ENCODE measurements around the gene GATAD2A.

Gene GATAD2A

DNA sequence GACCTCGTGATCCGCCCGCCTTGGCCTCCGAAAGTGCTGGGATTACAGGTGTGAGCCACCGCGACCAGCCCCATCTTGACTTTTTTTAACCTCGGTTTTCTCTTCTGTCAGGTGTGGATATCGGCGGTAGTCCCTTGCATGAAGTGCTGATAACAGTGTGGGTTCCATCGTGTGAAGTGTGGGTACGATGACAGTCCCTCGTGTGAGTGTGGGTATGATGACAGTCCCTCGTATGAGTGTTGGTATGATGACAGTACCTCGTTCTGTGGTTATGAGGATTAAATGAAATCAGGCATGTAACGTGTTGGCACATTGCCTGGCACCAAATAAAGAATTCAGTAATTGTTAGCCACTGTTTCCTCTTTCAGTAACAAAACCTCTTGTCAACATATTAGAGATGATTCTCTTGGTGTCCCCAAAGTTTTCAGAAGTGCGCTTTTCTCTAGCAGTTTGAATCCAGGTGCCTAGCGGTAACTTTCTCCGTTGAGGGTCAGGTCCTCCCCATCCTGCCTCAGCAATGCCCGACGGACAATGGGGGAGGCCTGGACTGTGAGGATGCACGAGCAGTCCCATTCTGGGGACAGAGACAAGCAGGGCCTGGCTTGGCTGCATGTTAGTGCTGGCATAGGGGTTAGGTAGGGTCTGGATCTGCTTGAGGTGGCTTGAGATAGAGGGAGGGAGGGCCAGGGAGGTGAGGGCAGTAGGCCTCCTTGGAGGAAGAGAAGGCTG is 15.3 kb downstream of the GATAD2A start:
- in situ Hi-C loops (cut with MboI; ENCODE audit: low sequenced_read_pairs), result no loop called here

GRCh38 chr19:19421299-19421696 is 15.8 kb downstream of the GATAD2A start:
- in situ Hi-C loops (cut with MboI; ENCODE audit: low sequenced_read_pairs), result no loop called here

GRCh38 chr19:19422156-19422555 is 16.7 kb downstream of the GATAD2A start:
- in situ Hi-C loops (cut with MboI; ENCODE audit: low sequenced_read_pairs), result no loop called here

- in situ Hi-C loops (cut with MboI; ENCODE audit: low sequenced_read_pairs), result no loop called here
Observed at GRCh38 chr19:19423322-19423721, 17.8 kb downstream of the GATAD2A start.

- in situ Hi-C loops (cut with MboI; ENCODE audit: low sequenced_read_pairs), result no loop called here
Observed at GRCh38 chr19:19425170-19425875, 19.8 kb downstream of the GATAD2A start.

DNA sequence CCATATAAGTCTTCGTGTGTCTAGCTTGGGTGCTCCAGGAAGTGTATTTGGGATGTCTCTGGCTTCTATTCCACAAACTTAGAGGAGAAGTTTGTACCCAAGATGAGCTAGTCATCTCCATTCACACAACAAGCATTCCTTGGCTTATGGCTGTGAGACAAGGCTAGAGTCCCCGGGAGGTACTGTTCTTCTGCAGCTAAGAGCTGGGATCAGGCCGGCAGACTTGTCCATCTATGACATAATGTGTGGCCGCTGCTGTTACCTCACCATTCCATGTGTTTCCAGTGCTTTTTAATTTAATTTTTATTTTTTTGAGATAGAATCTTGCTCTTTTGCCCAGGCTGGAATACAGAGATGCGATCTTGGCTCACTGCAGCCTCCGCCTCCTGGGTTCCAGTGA is 20.7 kb downstream of the GATAD2A start:
- in situ Hi-C loops (cut with MboI; ENCODE audit: low sequenced_read_pairs), result no loop called here

DNA sequence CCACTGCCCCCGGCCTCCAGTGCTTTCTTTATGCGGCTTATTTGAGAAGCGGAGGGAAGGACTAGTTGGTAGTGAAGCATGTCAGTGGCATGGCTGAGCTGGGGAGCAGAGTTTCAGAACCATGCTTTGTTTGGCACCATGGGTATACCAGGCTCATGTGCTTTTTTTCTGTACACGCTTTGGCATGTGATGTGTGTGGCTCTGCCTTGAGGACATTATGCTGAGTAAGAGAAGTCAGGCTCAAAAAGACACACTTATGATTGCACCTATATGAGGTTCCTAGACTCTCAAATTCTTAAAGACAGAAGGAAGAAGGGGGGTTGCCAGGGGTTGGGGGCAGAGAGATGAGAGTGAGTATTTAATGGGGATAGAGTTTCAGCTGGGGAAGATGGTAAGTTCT is 21.3 kb downstream of the GATAD2A start:
- in situ Hi-C loops (cut with MboI; ENCODE audit: low sequenced_read_pairs), result no loop called here

- in situ Hi-C loops (cut with MboI; ENCODE audit: low sequenced_read_pairs), result no loop called here
Observed at GRCh38 chr19:19427302-19427701, 21.8 kb downstream of the GATAD2A start.

- in situ Hi-C loops (cut with MboI; ENCODE audit: low sequenced_read_pairs), result no loop called here
Observed at GRCh38 chr19:19427944-19428343, 22.5 kb downstream of the GATAD2A start.

DNA sequence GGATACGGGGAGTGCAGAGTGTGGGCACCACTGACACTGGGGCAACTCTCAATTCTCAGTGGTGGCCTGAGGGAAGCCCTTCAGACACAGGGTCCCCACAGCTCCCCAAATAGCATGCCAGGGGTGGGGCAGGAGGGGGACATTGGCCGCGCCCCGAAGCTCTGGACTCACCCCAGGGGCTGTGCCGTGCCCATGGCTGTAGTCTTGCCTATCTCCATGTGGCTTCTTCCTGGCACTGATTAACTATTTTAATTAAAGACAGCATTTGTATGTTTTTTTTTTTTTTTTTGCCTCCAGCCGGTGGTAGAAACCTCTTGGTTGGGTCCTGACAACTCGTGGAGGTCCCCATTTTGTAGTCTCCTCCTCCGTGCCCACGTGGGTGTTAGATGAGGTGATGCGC is 23.3 kb downstream of the GATAD2A start:
- in situ Hi-C loops (cut with MboI; ENCODE audit: low sequenced_read_pairs), result no loop called here

GRCh38 chr19:19429361-19429760 is 23.9 kb downstream of the GATAD2A start:
- in situ Hi-C loops (cut with MboI; ENCODE audit: low sequenced_read_pairs), result no loop called here

DNA sequence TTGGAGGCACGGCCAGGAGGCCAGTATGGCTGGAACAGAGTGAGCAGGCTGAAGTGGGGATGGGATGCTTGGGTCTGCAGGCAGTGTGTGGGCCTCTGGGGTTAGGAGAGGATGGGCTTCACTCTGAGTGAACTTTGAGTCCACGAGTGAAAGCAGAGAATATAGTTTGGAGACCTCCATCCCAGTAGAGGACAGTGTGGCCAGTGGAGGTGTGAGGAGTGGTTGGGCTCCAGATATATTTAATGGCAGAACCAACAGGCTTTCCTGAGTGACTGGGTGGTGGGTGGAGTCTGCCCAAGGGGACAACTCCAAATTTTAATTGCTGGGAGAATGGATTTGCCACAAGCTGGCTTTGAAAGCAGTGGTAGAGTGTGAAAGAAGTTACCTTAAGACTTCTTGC is 27.3 kb downstream of the GATAD2A start:
- in situ Hi-C loops (cut with MboI; ENCODE audit: low sequenced_read_pairs), result no loop called here

DNA sequence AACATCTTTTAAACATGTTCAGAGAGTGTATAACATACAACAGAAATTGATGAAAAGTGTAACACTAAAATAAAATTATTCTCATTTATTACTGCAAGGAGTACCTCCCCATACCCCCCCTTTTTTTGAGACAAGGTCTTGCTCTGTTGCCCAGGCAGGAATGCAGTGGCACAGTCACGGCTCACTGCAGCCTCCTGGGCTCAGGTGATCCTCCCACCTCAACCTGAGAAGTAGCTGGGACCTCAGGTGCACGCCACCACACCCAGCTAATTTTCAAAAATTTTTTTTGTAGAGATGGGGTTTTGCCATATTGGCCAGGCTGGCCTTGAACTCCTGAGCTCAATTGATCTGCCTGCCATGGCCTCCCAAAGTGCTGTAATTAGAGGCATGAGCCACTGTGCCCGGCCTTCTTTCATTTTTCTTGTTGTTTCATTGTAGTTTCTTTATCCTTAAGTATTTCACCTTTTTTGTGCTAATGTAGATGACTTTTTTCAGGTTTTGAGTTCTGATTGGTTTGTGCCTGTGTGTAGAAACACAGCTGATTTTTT is 28.3 kb downstream of the GATAD2A start:
- in situ Hi-C loops (cut with MboI; ENCODE audit: low sequenced_read_pairs), result no loop called here

DNA sequence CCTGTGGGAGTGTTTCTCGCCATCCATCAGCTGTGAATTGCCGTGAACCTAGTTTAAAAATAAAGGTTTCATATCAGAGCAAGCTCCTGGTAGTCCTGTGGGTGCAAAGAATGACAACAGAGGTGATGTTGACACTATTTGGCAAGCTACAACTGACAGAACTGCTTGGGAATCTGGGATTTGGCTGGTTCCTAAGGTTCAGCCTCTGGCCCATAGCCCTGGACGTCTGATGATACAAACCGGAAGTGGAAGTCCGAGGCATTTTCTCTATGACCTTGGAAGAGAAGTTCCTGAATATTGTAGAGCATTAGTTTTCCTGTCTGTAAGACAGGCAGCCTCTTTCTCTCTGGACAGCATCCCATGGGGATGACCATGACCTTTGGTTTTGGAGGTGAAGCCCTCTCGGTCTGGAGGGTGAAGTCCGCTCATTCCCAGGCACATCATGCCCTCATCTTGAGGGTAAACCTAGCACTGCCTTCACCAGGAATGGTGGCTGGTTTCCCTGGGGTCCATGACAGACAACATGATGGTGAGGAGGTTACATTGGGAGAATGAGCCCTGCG is 29.1 kb downstream of the GATAD2A start:
- in situ Hi-C loops (cut with MboI; ENCODE audit: low sequenced_read_pairs), result no loop called here

DNA sequence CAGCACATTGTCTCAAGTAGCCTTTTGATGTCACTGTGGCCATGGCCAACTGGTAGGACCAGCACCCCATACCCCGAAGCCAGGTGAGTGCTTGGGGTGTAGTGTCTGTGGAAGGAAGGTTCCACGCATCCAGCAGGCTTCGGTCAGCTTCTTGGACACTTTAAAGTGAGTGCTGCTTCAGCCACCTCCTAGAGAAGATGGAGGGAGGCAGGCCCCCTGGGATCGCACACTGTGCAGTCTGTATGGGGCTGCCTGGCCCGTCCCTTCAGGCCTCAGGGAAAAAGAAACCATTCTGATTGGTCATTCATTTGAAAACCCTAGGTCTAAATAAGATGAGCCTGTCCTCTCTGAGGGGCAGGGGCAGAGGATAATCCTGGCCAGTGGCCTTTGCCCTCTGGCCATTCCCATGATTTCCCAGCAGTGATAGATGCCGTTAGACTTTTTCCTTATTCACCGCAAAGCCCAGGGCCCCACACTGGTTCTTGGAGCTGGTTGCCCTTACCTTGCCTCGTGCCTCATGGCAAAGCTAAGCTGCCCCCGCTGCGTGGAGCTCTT is 30.7 kb downstream of the GATAD2A start:
- in situ Hi-C loops (cut with MboI; ENCODE audit: low sequenced_read_pairs), result no loop called here

DNA sequence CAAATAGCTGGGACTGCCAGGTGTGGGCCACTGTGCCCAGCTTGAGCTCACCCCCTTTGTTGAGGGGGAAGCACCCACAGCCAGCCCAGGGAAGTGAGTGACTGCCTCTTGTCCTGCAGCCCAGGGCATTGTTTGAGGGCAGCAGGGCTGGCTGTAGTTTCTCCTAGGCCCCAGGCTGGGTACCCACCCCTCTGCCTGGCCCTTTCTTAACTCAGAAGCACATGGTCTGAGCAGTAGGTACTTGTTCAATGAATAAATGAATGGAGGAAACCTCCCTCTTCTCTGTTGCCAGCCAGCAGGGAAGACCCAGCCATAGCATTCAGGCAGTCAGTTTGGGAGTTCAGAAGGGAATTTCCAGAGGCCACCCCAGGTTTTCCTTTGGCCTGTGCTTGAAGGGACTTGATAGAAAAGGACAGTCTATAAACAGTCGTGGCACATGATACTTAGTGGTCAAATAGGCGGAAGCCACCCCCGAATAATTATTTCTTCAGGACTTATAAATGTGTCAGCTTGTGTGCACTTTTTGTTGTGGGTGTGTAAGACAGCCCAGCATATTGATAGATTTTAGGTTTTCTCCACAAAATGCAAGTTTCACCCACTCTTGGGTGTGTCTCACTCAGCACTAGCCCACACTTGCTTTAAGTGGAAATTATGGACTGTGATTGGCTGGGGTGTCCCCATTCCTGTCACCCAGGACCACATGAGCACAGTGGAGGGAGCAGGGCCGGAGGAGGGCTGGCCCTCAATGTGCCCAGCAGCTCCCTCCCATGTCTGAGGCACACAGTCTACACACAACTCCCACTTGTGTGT is 33.1 kb downstream of the GATAD2A start:
- in situ Hi-C loops (cut with MboI; ENCODE audit: low sequenced_read_pairs), result no loop called here

DNA sequence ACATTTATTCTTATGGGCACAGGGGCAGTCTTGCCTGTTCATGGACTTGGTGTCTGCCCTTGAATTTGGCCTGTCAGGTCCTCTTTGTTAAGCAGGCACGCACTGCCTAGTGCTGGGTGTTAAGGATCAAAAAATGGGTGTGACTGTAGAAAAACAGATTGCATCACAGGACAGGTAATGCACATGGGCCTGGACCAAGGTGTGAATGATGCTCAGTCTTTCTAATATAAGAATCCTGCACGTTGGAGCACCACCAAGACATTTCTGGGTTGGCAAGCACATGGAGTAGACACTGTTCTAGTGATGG is 33.7 kb downstream of the GATAD2A start:
- in situ Hi-C loops (cut with MboI; ENCODE audit: low sequenced_read_pairs), result no loop called here

DNA sequence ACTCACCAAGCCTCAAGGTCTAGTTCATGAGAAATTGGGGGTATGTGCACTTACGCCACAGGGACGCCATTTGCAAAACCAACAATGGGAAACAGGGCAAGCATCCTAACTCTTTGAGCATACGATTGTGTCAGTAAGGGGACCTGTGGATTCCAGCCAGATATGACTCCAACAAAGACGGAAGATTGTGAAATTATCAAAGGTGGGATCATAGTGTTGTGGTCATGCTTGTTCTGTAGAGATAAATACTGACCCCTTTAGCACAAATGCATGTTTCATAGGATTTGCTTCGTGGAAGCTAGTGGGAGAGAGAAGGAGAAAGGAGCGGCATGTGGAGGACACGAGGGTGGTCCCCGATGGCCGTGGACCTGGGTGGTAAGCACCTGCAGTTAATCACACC is 37.8 kb downstream of the GATAD2A start:
- in situ Hi-C loops (cut with MboI; ENCODE audit: low sequenced_read_pairs), result no loop called here

DNA sequence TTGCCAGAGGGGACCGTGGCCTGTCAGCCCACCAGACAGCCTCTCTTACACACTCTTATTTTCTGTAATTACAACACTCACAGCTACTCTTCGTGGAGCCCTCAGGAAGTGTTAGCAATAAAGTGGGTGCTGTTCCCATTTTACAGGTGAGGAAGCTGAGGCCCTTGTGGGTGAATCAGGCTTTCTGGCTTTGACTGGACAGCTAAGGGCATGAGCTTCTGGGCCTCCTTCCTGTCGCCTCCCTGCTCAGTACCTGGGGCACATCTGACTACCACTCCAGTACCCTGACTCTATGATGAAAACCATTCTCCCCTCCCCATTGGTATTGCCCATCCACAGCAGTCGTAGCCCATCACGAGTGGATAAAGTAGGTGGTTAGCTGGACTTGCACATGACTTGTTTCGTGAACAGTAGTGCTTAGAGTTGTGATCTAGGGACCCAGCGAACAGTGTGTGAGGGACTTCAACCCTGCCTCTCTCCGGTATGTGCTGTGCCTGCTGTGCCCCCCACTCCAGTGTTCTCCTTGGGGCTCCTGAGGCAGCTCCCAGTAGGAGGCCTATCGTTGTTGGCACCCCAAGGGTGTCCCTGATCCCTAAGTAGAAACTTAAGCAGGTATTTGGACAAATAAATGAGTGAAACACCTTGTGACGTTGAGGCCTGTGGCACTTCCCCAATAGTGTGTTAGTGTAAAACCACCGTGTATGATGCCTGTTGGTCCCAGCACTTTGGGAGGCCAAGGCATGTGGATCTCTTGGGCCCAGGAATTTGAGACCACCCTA is 38.6 kb downstream of the GATAD2A start:
- in situ Hi-C loops (cut with MboI; ENCODE audit: low sequenced_read_pairs), result no loop called here

DNA sequence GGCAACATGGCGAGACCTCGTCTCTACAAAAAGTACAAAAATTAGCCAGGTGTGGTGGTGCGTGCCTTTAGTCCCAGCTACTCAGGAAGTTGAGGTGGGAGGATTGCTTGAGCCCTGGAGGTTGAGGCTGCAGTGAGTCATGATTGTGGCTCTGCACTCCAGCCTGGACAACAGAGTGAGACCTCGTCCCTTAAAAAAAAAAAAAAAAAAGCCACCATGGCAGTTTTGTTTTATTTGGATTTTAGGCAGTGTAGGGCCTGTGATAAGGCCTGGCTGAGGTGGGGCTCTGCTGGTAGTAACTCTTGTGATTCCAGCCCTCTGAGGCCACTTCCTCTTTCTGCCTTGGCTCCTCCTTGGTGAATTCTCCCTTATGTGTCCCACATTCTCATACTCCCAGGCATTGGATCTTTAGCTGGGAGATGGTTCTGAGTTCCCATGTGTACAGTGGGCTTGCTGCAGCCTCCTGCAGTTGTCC is 39.2 kb downstream of the GATAD2A start:
- in situ Hi-C loops (cut with MboI; ENCODE audit: low sequenced_read_pairs), result no loop called here

Data from HL-60/S4 treated with retinoic acid at 250 ng/mL for 4 days and 3 days (cell line).